Upper lobe of right lung (tissue), 1 donor: ENCODE measurements around the gene C4BPB. TPM values are rescaled to one million over a fixed set of nuclear protein-coding genes. Genes with fewer than 3 reads are reported as not detected.

Experiments used
- ATAC-seq: fragments of 200-7000 bp; cut with Tn5 transposase; one replicate; pipeline ENCODE4 v1.9.1; 2020; ENCODE audit warnings: mild to moderate bottlenecking, moderate library complexity
- DNase-seq: peaks from one replicate; pipeline ENCODE4 v3.0.0-alpha.2; 2020
- H3K27ac ChIP-seq: fragments of 200-600 bp; one replicate; pipeline ENCODE4 v1.8.0; 2022
- H3K27me3 ChIP-seq: fragments of 200-600 bp; one replicate; pipeline ENCODE4 v1.8.0; 2022; ENCODE audit warnings: mild to moderate bottlenecking
- H3K36me3 ChIP-seq: fragments of 200-600 bp; one replicate; pipeline ENCODE4 v1.8.0; 2022
- H3K4me1 ChIP-seq: fragments of 200-600 bp; one replicate; pipeline ENCODE4 v1.8.0; 2022
- H3K4me3 ChIP-seq: fragments of 200-600 bp; one replicate; pipeline ENCODE4 v1.8.0; 2022; ENCODE audit warnings: mild to moderate bottlenecking
- H3K9me3 ChIP-seq: fragments of 200-600 bp; one replicate; pipeline ENCODE4 v1.8.0; 2022
- CTCF ChIP-seq: fragments of 200-600 bp; IDR thresholded peaks from one replicate; pipeline ENCODE4 v1.8.0; 2022; ENCODE audit warnings: antibody characterized with exemption
- intact Hi-C: fragments of 100-400 bp; cut with DNase I; formaldehyde crosslinking; loops from one replicate; pipeline ENCODE4 v1.11.0; 2022
- total RNA-seq: library from RNA; stranded (reverse); fragmentation: NEBNext Ultra II Directional; extraction: Animal tissue kit (Norgen Biotek cat#: 25700); gene quantifications from one replicate; pipeline ENCODE4 v1.2.1, GENCODE V29; 2021
- donor health status: DM: no; HTN: yes; CAD: no; lungs with severe emphysema.

Gene C4BPB
- total RNA-seq, 1 donor from 2014 or later = 6.6 TPM

GRCh38 chr1:207060596-207060995 is 28.1 kb upstream of the C4BPB start:
- Histone ChIP-seq H3K36me3 (peaks cover 33% of the 10 kb centered on the region), H3K27me3 (no peaks in the 10 kb centered on the region), H3K9me3 (no peaks in the 10 kb centered on the region), H3K27ac (no peak overlapping the region), H3K4me3 (no peak overlapping the region), H3K4me1 (no peaks in the 10 kb centered on the region)
- ATAC-seq = no peak
- intact Hi-C loops = no loop called here
- no peak for TF ChIP-seq CTCF
- DNase-seq = no peak

GRCh38 chr1:207062058-207062457 is 26.6 kb upstream of the C4BPB start:
- no peak for TF ChIP-seq CTCF
- H3K36me3 ChIP-seq = peaks cover 46% of the 10 kb centered on the region
- H3K9me3 ChIP-seq = no peaks in the 10 kb centered on the region
- no peaks in the 10 kb centered on the region for H3K4me1 ChIP-seq
- no peak for ATAC-seq
- H3K4me3 ChIP-seq = no peak overlapping the region
- no peaks in the 10 kb centered on the region for H3K27me3 ChIP-seq
- DNase-seq = no peak
- H3K27ac ChIP-seq = no peak overlapping the region
- intact Hi-C loops = no loop called here

GRCh38 chr1:207063014-207063413 is 25.6 kb upstream of the C4BPB start:
- Histone ChIP-seq H3K36me3 (peaks cover 54% of the 10 kb centered on the region), H3K4me3 (no peak overlapping the region), H3K27ac (no peak overlapping the region), H3K27me3 (no peaks in the 10 kb centered on the region), H3K9me3 (no peaks in the 10 kb centered on the region), H3K4me1 (no peaks in the 10 kb centered on the region)
- DNase-seq (no peak), ATAC-seq (no peak)
- no peak for TF ChIP-seq CTCF
- intact Hi-C loops = no loop called here

- DNase-seq (peak; percentile 84), ATAC-seq (peak; percentile 89)
- Histone ChIP-seq H3K4me1 (peaks cover 4% of the 10 kb centered on the region), H3K27me3 (no peaks in the 10 kb centered on the region), H3K9me3 (no peaks in the 10 kb centered on the region), H3K27ac (peak overlapping the region; percentile 60), H3K4me3 (no peak overlapping the region), H3K36me3 (peaks cover 67% of the 10 kb centered on the region)
- TF ChIP-seq CTCF = no peak
- intact Hi-C loops = no loop called here
Observed at GRCh38 chr1:207064561-207064960, 24.1 kb upstream of the C4BPB start.

- no peak for DNase-seq
- Histone ChIP-seq H3K36me3 (peaks cover 81% of the 10 kb centered on the region), H3K4me1 (peaks cover 4% of the 10 kb centered on the region)
Observed at GRCh38 chr1:207067185-207067584, 21.5 kb upstream of the C4BPB start.

More at GRCh38 chr1:207067185-207067584, 21.5 kb upstream of the C4BPB start:
- Histone ChIP-seq H3K27ac (no peak overlapping the region), H3K9me3 (no peaks in the 10 kb centered on the region), H3K27me3 (no peaks in the 10 kb centered on the region), H3K4me3 (no peak overlapping the region)
- TF ChIP-seq CTCF = no peak
- intact Hi-C loops = no loop called here
- no peak for ATAC-seq
